NCI-H524 (cell line): ENCODE data around the gene GPC3.

Experiments
- DNase-seq, 2 experiments: peaks; one replicate each; lab custom pipeline; 2025; lab: John Stamatoyannopoulos, UW

GPC3 gene

GRCh38 chrX:133513123-133513522 lies 472.3 kb downstream of the GPC3 start:
- no peak for DNase-seq

GRCh38 chrX:133511041-133511440 lies 474.4 kb downstream of the GPC3 start:
- DNase-seq, result no peak

- DNase-seq, result no peak
Observed at GRCh38 chrX:133497356-133497755, 488.0 kb downstream of the GPC3 start.

- no peak for DNase-seq
Observed at GRCh38 chrX:133495464-133496391, 489.7 kb downstream of the GPC3 start.

GRCh38 chrX:133493366-133493765 lies 492.0 kb downstream of the GPC3 start:
- DNase-seq, result no peak

- no peak for DNase-seq
Observed at GRCh38 chrX:133490955-133491354, 494.4 kb downstream of the GPC3 start.
